Neural cell (in vitro differentiated cells): ENCODE data around the gene KIFC3. TPM values are rescaled to one million over a fixed set of nuclear protein-coding genes. Genes with fewer than 3 reads are reported as not detected.

Experiments
- H2AFZ ChIP-seq: fragments of 200-600, 300-800 bp; sonication (generic), shearing (Covaris generic); 2 replicates; pipeline ENCODE4 v1.6.0; 2014; ENCODE audit warnings: low read depth, mild to moderate bottlenecking, antibody characterized with exemption, low read length, moderate library complexity
- H3F3A ChIP-seq: fragments of 200-600 bp; shearing (Covaris generic); 2 replicates; pipeline ENCODE4 v1.6.1; 2016; ENCODE audit warnings: mild to moderate bottlenecking, moderate library complexity, mixed read lengths, antibody characterized with exemption, low read length; ENCODE audit not compliant: insufficient read depth, poor library complexity, severe bottlenecking
- H3K27ac ChIP-seq: fragments of 200-600, 300-800 bp; sonication (generic), shearing (Covaris generic); 2 replicates; pipeline ENCODE4 v1.5.1; 2014; ENCODE audit warnings: mild to moderate bottlenecking, low read length, moderate library complexity
- H3K27me3 ChIP-seq: fragments of 300-800, 200-600 bp; sonication (generic), shearing (Covaris generic); 2 replicates; pipeline ENCODE4 v1.6.0; 2014; ENCODE audit warnings: mild to moderate bottlenecking, low read depth, low read length, moderate library complexity; ENCODE audit not compliant: insufficient read depth
- H3K36me3 ChIP-seq: fragments of 300-800, 200-600 bp; sonication (generic), shearing (Covaris generic); 2 replicates; pipeline ENCODE4 v1.5.1; 2014; ENCODE audit warnings: mild to moderate bottlenecking, antibody characterized with exemption, low read length, moderate library complexity; ENCODE audit not compliant: insufficient read depth
- H3K4me2 ChIP-seq: fragments of 300-800, 200-600 bp; sonication (generic), shearing (Covaris generic); 2 replicates; pipeline ENCODE4 v1.6.0; 2014; ENCODE audit warnings: mild to moderate bottlenecking, low read length
- H3K4me3 ChIP-seq: fragments of 300-800, 200-600 bp; sonication (generic), shearing (Covaris generic); 2 replicates; pipeline ENCODE4 v1.5.1; 2014; ENCODE audit warnings: mild to moderate bottlenecking, low read length, moderate library complexity
- H3K79me2 ChIP-seq: fragments of 200-600 bp; shearing (Covaris generic); replicated peaks from 2 replicates; pipeline ENCODE4 v1.6.0; 2014; ENCODE audit warnings: mild to moderate bottlenecking, low read length, moderate library complexity; ENCODE audit not compliant: insufficient read depth
- H3K9ac ChIP-seq: fragments of 300-800, 200-600 bp; sonication (generic), shearing (Covaris generic); 2 replicates; pipeline ENCODE4 v1.6.1; 2016; ENCODE audit warnings: mild to moderate bottlenecking, low read length, mixed read lengths
- H3K9me2 ChIP-seq: fragments of 200-600 bp; shearing (Covaris generic); 2 replicates; pipeline ENCODE4 v1.6.1; 2016; ENCODE audit warnings: mild to moderate bottlenecking, low read length, mixed read lengths; ENCODE audit not compliant: insufficient read depth
- H3K9me3 ChIP-seq: fragments of 200-600, 300-800 bp; sonication (generic), shearing (Covaris generic); 2 replicates; pipeline ENCODE4 v1.6.1; 2016; ENCODE audit warnings: mild to moderate bottlenecking, mixed run types, low read length, moderate library complexity, mixed read lengths
- H4K20me1 ChIP-seq: fragments of 200-600 bp; shearing (Covaris generic); 2 replicates; pipeline ENCODE4 v1.6.1; 2016; ENCODE audit warnings: mild to moderate bottlenecking, mixed run types; ENCODE audit not compliant: insufficient read depth
- CTCF ChIP-seq: fragments of 450-650 bp; IDR thresholded peaks from 2 replicates; pipeline ENCODE4 v1.5.1; 2014; ENCODE audit warnings: antibody characterized with exemption, mild to moderate bottlenecking, moderate library complexity; ENCODE audit not compliant: poor library complexity, severe bottlenecking
- EP300 ChIP-seq: fragments of 450-650 bp; conservative IDR thresholded peaks from 2 replicates; pipeline ENCODE4 v1.6.1; 2014; ENCODE audit warnings: antibody characterized with exemption, mild to moderate bottlenecking, moderate library complexity; ENCODE audit not compliant: poor library complexity, severe bottlenecking
- EZH2 ChIP-seq: fragments of 200-600, 300-800 bp; shearing (Covaris generic), sonication (generic); IDR thresholded peaks from 2 replicates; pipeline ENCODE4 v1.6.1; 2014; ENCODE audit warnings: antibody characterized with exemption, low read length, borderline replicate concordance, mild to moderate bottlenecking; ENCODE audit not compliant: insufficient read depth, poor library complexity, severe bottlenecking
- MXI1 ChIP-seq: fragments of 450-650 bp; conservative IDR thresholded peaks from 2 replicates; pipeline ENCODE4 v1.6.1; 2014; ENCODE audit warnings: antibody characterized with exemption, mild to moderate bottlenecking; ENCODE audit not compliant: poor library complexity, severe bottlenecking
- POLR2AphosphoS5 ChIP-seq: IDR thresholded peaks from 2 replicates; pipeline ENCODE4 v1.6.1; 2012
- RAD21 ChIP-seq: fragments of 450-650 bp; conservative IDR thresholded peaks from 2 replicates; pipeline ENCODE4 v1.6.1; 2014; ENCODE audit warnings: antibody characterized with exemption, mild to moderate bottlenecking, moderate library complexity
- SMC3 ChIP-seq: fragments of 450-650 bp; conservative IDR thresholded peaks from 2 replicates; pipeline ENCODE4 v1.6.1; 2014; ENCODE audit warnings: antibody characterized with exemption, mild to moderate bottlenecking, moderate library complexity; ENCODE audit not compliant: poor library complexity
- TAF1 ChIP-seq: IDR thresholded peaks from 2 replicates; pipeline ENCODE4 v1.6.1; 2012; ENCODE audit warnings: low read depth
- polyA plus RNA-seq: library from polyadenylated mRNA; depleted of rRNA; stranded (reverse); fragments of >200 nt; gene quantifications from 2 replicates; pipeline ENCODE4 v1.2.3, GENCODE V29; 2014
- TF ChIP-seq, protein P1 (sequence below): IDR thresholded peaks from 2 replicates; pipeline ENCODE4 v1.6.1; 2012; ENCODE audit warnings: borderline replicate concordance

KIFC3 gene
- polyA plus RNA-seq, 1 donor from 2014 or later: 29.7 TPM

- Histone ChIP-seq H3F3A (no peaks in the 10 kb centered on the region), H3K4me2 (no peak overlapping the region), H2AFZ (no peak overlapping the region), H3K27ac (no peak overlapping the region), H3K27me3 (no peaks in the 10 kb centered on the region), H3K9ac (no peak overlapping the region), H3K9me3 (no peaks in the 10 kb centered on the region), H3K36me3 (no peaks in the 10 kb centered on the region), H3K9me2 (no peaks in the 10 kb centered on the region), H4K20me1 (no peaks in the 10 kb centered on the region), H3K79me2 (no peaks in the 10 kb centered on the region), H3K4me3 (no peak overlapping the region)
- no peak for TF ChIP-seq TAF1
- TF ChIP-seq POLR2AphosphoS5: no peak
Measured at GRCh38 chr16:57778658-57779057, 23.6 kb downstream of the KIFC3 start.

GRCh38 chr16:57775661-57776469, 26.4 kb downstream of the KIFC3 start:
- H3K9ac ChIP-seq: no peak overlapping the region
- H2AFZ ChIP-seq: no peak overlapping the region
- no peaks in the 10 kb centered on the region for H3K9me3 ChIP-seq
- H3K4me3 ChIP-seq: no peak overlapping the region
- no peaks in the 10 kb centered on the region for H3K79me2 ChIP-seq
- TF ChIP-seq EZH2 (no peak), POLR2AphosphoS5 (no peak), EP300 (no peak), RAD21 (peak; percentile 56), SMC3 (peak; percentile 57), MXI1 (no peak), CTCF (peak; percentile 55)
- TF ChIP-seq, protein P1, sequence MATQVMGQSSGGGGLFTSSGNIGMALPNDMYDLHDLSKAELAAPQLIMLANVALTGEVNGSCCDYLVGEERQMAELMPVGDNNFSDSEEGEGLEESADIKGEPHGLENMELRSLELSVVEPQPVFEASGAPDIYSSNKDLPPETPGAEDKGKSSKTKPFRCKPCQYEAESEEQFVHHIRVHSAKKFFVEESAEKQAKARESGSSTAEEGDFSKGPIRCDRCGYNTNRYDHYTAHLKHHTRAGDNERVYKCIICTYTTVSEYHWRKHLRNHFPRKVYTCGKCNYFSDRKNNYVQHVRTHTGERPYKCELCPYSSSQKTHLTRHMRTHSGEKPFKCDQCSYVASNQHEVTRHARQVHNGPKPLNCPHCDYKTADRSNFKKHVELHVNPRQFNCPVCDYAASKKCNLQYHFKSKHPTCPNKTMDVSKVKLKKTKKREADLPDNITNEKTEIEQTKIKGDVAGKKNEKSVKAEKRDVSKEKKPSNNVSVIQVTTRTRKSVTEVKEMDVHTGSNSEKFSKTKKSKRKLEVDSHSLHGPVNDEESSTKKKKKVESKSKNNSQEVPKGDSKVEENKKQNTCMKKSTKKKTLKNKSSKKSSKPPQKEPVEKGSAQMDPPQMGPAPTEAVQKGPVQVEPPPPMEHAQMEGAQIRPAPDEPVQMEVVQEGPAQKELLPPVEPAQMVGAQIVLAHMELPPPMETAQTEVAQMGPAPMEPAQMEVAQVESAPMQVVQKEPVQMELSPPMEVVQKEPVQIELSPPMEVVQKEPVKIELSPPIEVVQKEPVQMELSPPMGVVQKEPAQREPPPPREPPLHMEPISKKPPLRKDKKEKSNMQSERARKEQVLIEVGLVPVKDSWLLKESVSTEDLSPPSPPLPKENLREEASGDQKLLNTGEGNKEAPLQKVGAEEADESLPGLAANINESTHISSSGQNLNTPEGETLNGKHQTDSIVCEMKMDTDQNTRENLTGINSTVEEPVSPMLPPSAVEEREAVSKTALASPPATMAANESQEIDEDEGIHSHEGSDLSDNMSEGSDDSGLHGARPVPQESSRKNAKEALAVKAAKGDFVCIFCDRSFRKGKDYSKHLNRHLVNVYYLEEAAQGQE: no peak
- H3K27ac ChIP-seq: no peak overlapping the region
- no peaks in the 10 kb centered on the region for H3K27me3 ChIP-seq
- no peaks in the 10 kb centered on the region for H3K36me3 ChIP-seq
- no peaks in the 10 kb centered on the region for H3K9me2 ChIP-seq
- H4K20me1 ChIP-seq: no peaks in the 10 kb centered on the region
- no peak overlapping the region for H3K4me2 ChIP-seq
- no peaks in the 10 kb centered on the region for H3F3A ChIP-seq
